ENCODE data around the gene RB1.

DNA sequence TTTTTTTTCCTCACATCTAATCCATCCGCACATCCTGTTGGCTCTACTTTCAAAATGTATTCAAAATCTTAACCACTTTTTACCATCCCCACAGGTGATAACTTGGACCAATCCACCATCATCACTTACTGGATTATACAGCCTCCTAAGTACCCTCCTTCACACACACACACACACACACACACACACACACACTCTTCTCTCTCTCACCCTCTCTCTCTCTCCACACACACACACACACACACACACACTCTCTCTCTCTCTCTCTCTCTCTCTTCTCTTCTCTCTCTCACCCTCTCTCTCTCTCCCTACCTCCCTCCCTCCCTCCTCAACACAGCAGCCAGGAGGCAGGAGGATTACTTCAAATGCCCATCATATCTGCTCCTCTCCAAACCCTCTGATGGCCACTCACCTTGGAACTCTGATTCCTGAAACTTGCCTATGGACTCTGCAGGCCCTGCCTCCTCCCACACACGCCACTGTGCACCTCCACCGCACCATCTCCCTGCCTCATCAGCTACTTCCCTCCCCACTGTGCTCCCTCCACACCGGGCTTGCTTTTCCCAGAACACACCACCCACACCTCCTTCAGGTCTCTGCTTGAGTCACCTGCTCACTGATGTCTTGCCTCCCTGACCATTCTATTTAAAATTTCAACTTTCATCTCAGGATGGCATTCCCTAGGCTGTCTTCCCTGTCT is 189.7 kb downstream of the RB1 start:
- TF ChIP-seq, protein P1, sequence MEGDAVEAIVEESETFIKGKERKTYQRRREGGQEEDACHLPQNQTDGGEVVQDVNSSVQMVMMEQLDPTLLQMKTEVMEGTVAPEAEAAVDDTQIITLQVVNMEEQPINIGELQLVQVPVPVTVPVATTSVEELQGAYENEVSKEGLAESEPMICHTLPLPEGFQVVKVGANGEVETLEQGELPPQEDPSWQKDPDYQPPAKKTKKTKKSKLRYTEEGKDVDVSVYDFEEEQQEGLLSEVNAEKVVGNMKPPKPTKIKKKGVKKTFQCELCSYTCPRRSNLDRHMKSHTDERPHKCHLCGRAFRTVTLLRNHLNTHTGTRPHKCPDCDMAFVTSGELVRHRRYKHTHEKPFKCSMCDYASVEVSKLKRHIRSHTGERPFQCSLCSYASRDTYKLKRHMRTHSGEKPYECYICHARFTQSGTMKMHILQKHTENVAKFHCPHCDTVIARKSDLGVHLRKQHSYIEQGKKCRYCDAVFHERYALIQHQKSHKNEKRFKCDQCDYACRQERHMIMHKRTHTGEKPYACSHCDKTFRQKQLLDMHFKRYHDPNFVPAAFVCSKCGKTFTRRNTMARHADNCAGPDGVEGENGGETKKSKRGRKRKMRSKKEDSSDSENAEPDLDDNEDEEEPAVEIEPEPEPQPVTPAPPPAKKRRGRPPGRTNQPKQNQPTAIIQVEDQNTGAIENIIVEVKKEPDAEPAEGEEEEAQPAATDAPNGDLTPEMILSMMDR (IDR thresholded peaks at IDR 0.05), result no peak
- TF ChIP-seq POLR2A (IDR thresholded peaks at IDR 0.05), result no peak
